Smooth muscle cell (in vitro differentiated cells): ENCODE data around the gene WDR64. TPM values are rescaled to one million over a fixed set of nuclear protein-coding genes. Genes with fewer than 3 reads are reported as not detected.

Source experiments
- DNase-seq: peaks from one replicate; lab custom pipeline; 2025; ENCODE audit not compliant: unreplicated experiment; lab: John Stamatoyannopoulos, UW
- H2AFZ ChIP-seq: fragments of 200-600 bp; sonication (generic); 2 replicates; pipeline ENCODE4 v1.6.0; 2016; ENCODE audit warnings: antibody characterized with exemption, low read depth, mild to moderate bottlenecking
- H3F3A ChIP-seq: fragments of 200-600 bp; sonication (generic); 2 replicates; pipeline ENCODE4 v1.6.0; 2017; ENCODE audit warnings: antibody characterized with exemption, low read depth
- H3K27ac ChIP-seq: fragments of 200-600 bp; sonication (generic); 2 replicates; pipeline ENCODE4 v1.5.1; 2016; ENCODE audit warnings: low read depth, mild to moderate bottlenecking
- H3K27me3 ChIP-seq: fragments of 200-600 bp; sonication (generic); 2 replicates; pipeline ENCODE4 v1.6.1; 2016; ENCODE audit warnings: low read depth, mild to moderate bottlenecking
- H3K36me3 ChIP-seq: fragments of 200-600 bp; sonication (generic); 2 replicates; pipeline ENCODE4 v1.5.1; 2016; ENCODE audit warnings: low read depth
- H3K4me1 ChIP-seq: fragments of 200-600 bp; sonication (generic); 2 replicates; pipeline ENCODE4 v1.5.1; 2016; ENCODE audit warnings: low read depth
- H3K4me2 ChIP-seq: fragments of 200-600 bp; sonication (generic); 2 replicates; pipeline ENCODE4 v1.6.0; 2016; ENCODE audit warnings: mild to moderate bottlenecking
- H3K4me3 ChIP-seq: fragments of 200-600 bp; sonication (generic); 2 replicates; pipeline ENCODE4 v1.5.1; 2016; ENCODE audit warnings: mild to moderate bottlenecking
- H3K79me2 ChIP-seq: fragments of 200-600 bp; sonication (generic); 2 replicates; pipeline ENCODE4 v1.6.0; 2016; ENCODE audit warnings: low read depth, mild to moderate bottlenecking
- H3K9ac ChIP-seq: fragments of 200-600 bp; sonication (generic); 2 replicates; pipeline ENCODE4 v1.6.0; 2016; ENCODE audit warnings: low read depth
- H3K9me3 ChIP-seq: fragments of 200-600 bp; sonication (generic); replicated peaks from 2 replicates; pipeline ENCODE4 v1.5.1; 2016; ENCODE audit warnings: low read depth
- H4K20me1 ChIP-seq: fragments of 200-600 bp; sonication (generic); 2 replicates; pipeline ENCODE4 v1.6.0; 2016; ENCODE audit warnings: low read depth
- WGBS: methylation state at CpG from one replicate; pipeline ENCODE4 v1.1.7; 2016; ENCODE audit warnings: low lambda C conversion rate; 5-methylcytosine and 5-hydroxymethylcytosine counted together
- polyA plus RNA-seq: library from polyadenylated mRNA; unstranded; fragments of >200 nt; fragmentation: Nextera tagmentation; extraction: Ambion mirVana; gene quantifications from 2 replicates; pipeline ENCODE4 v1.2.1, GENCODE V29; 2016
- total RNA-seq: library from RNA; depleted of rRNA; stranded (reverse); fragments of >200 nt; gene quantifications from 2 replicates; pipeline ENCODE4 v1.2.3, GENCODE V29; 2014
- TF ChIP-seq, protein P1 (sequence below): fragments of 200-600 bp; sonication (generic); IDR thresholded peaks from 2 replicates; pipeline ENCODE4 v1.5.1; 2017; ENCODE audit warnings: borderline replicate concordance, mild to moderate bottlenecking, antibody characterized with exemption; ENCODE audit not compliant: insufficient read depth, poor library complexity, severe bottlenecking

WDR64 gene
- total and polyA plus RNA-seq, 2 experiments from 2014 or later, result not detected

- 68% methylated on average over 9 of the region's 9 CpGs for WGBS
- H2AFZ ChIP-seq, result no peak overlapping the region
- H3K27me3 ChIP-seq, result no peaks in the 10 kb centered on the region
- no peaks in the 10 kb centered on the region for H3K9me3 ChIP-seq
- DNase-seq, result no peak
- no peaks in the 10 kb centered on the region for H3F3A ChIP-seq
- TF ChIP-seq, protein P1, sequence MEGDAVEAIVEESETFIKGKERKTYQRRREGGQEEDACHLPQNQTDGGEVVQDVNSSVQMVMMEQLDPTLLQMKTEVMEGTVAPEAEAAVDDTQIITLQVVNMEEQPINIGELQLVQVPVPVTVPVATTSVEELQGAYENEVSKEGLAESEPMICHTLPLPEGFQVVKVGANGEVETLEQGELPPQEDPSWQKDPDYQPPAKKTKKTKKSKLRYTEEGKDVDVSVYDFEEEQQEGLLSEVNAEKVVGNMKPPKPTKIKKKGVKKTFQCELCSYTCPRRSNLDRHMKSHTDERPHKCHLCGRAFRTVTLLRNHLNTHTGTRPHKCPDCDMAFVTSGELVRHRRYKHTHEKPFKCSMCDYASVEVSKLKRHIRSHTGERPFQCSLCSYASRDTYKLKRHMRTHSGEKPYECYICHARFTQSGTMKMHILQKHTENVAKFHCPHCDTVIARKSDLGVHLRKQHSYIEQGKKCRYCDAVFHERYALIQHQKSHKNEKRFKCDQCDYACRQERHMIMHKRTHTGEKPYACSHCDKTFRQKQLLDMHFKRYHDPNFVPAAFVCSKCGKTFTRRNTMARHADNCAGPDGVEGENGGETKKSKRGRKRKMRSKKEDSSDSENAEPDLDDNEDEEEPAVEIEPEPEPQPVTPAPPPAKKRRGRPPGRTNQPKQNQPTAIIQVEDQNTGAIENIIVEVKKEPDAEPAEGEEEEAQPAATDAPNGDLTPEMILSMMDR, result no peak
- no peaks in the 10 kb centered on the region for H4K20me1 ChIP-seq
- no peak overlapping the region for H3K9ac ChIP-seq
- no peaks in the 10 kb centered on the region for H3K79me2 ChIP-seq
- no peaks in the 10 kb centered on the region for H3K4me1 ChIP-seq
- peak overlapping the region; percentile 51 for H3K4me2 ChIP-seq
- H3K4me3 ChIP-seq, result no peak overlapping the region
- H3K27ac ChIP-seq, result no peak overlapping the region
- no peaks in the 10 kb centered on the region for H3K36me3 ChIP-seq
Measured at GRCh38 chr1:241695246-241696171, 43.4 kb downstream of the WDR64 start.

- no peak for DNase-seq
- H3K27ac ChIP-seq, result no peak overlapping the region
- no peaks in the 10 kb centered on the region for H3F3A ChIP-seq
- no peak overlapping the region for H2AFZ ChIP-seq
- H3K4me2 ChIP-seq, result no peak overlapping the region
- H4K20me1 ChIP-seq, result no peaks in the 10 kb centered on the region
- WGBS, result 88% methylated on average over 6 of the region's 6 CpGs
- H3K79me2 ChIP-seq, result no peaks in the 10 kb centered on the region
- H3K36me3 ChIP-seq, result no peaks in the 10 kb centered on the region
- TF ChIP-seq, protein P1, result no peak
- H3K27me3 ChIP-seq, result no peaks in the 10 kb centered on the region
- no peaks in the 10 kb centered on the region for H3K4me1 ChIP-seq
- H3K9me3 ChIP-seq, result no peaks in the 10 kb centered on the region
- no peak overlapping the region for H3K9ac ChIP-seq
- no peak overlapping the region for H3K4me3 ChIP-seq
Measured at GRCh38 chr1:241696172-241696814, 44.2 kb downstream of the WDR64 start.

GRCh38 chr1:241696815-241697639, 44.9 kb downstream of the WDR64 start:
- Histone ChIP-seq H4K20me1 (no peaks in the 10 kb centered on the region), H3K27ac (no peak overlapping the region), H3K4me3 (no peak overlapping the region), H3K9me3 (no peaks in the 10 kb centered on the region), H3K4me2 (no peak overlapping the region), H3K4me1 (no peaks in the 10 kb centered on the region), H3F3A (no peaks in the 10 kb centered on the region), H3K27me3 (no peaks in the 10 kb centered on the region), H3K36me3 (no peaks in the 10 kb centered on the region), H3K79me2 (no peaks in the 10 kb centered on the region), H3K9ac (no peak overlapping the region), H2AFZ (no peak overlapping the region)
- WGBS, result 91% methylated on average over 4 of the region's 4 CpGs
- TF ChIP-seq, protein P1, result no peak
- DNase-seq, result no peak
